T1000 (cell line): ENCODE results near the gene RPS6KB2.
"Not testable (repeated sequence)": the region's sequence is repeated elsewhere in the genome, so short reads cannot be mapped to it uniquely, and the experiment has no call there.

Source experiments
- DNase-seq: peaks from one replicate; lab custom pipeline; 2025; ENCODE audit warnings: mixed read lengths; lab: John Stamatoyannopoulos, UW

Gene RPS6KB2

GRCh38 chr11:67466962-67467771, 38.9 kb downstream of the RPS6KB2 start:
- no peak for DNase-seq

GRCh38 chr11:67468056-67468455, 39.8 kb downstream of the RPS6KB2 start:
- DNase-seq = no peak

GRCh38 chr11:67468456-67468758, 40.1 kb downstream of the RPS6KB2 start:
- DNase-seq = no peak

- peak; percentile 88 for DNase-seq
These were observed 40.6 kb downstream of the RPS6KB2 start, which contains the start of gene TMEM134 for GRCh38 chr11:67468759-67469507. Gene TMEM134, minus strand, starts transcription at chr11:67469251. Its CDS starts 59 bp downstream, at chr11:67469192.

- DNase-seq = no peak
These were observed 41.2 kb downstream of the RPS6KB2 start for GRCh38 chr11:67469508-67469811.

- no peak for DNase-seq
These were observed 42.2 kb downstream of the RPS6KB2 start for GRCh38 chr11:67470337-67471002.

GRCh38 chr11:67472882-67473281, 44.6 kb downstream of the RPS6KB2 start:
- DNase-seq = no peak

GRCh38 chr11:67476692-67477091, 48.4 kb downstream of the RPS6KB2 start:
- not testable (repeated sequence) for DNase-seq

GRCh38 chr11:67477344-67478050, 49.2 kb downstream of the RPS6KB2 start:
- DNase-seq = not testable (repeated sequence)

- no peak for DNase-seq
These were observed 54.1 kb downstream of the RPS6KB2 start for GRCh38 chr11:67482275-67482826.

- DNase-seq = peak; percentile 96
These were observed 54.8 kb downstream of the RPS6KB2 start, which contains the start of gene AIP for GRCh38 chr11:67482827-67483798. Gene AIP, plus strand, starts transcription at chr11:67483026. Its CDS starts 133 bp downstream, at chr11:67483159.

GRCh38 chr11:67483831-67484665, 55.8 kb downstream of the RPS6KB2 start:
- no peak for DNase-seq

GRCh38 chr11:67484847-67485311, 56.6 kb downstream of the RPS6KB2 start:
- DNase-seq = no peak
